K562 (cell line): ENCODE results near the gene IRF5. TPM values are rescaled to one million over a fixed set of nuclear protein-coding genes. Genes with fewer than 3 reads are reported as not detected.

Source experiments
- CBX1 ChIP-seq: sonication (generic); IDR thresholded peaks from 2 replicates; pipeline ENCODE4 v1.6.1; 2016; ENCODE audit warnings: antibody characterized with exemption, low read depth, mild to moderate bottlenecking
- CHCHD3 ChIP-seq: fragments of 250-450 bp; sonication (Bioruptor Pico); IDR thresholded peaks from 2 replicates; pipeline ENCODE4 v2.1.2; 2022; ENCODE audit warnings: mild to moderate bottlenecking
- E2F1 ChIP-seq: sonication (generic); formaldehyde crosslinking; IDR thresholded peaks from 2 replicates; pipeline ENCODE4 v1.8.1; 2023; ENCODE audit warnings: mild to moderate bottlenecking, missing genetic modification reagents, moderate library complexity
- ELF4 ChIP-seq: fragments of 450-650 bp; formaldehyde crosslinking; IDR thresholded peaks from 2 replicates; pipeline ENCODE4 v1.4.0; 2022; ENCODE audit warnings: missing genetic modification characterization
- FOS ChIP-seq: IDR thresholded peaks from 3 replicates; pipeline ENCODE4 v1.6.1; 2011; ENCODE audit not compliant: insufficient read length; ENCODE audit errors: extremely low read depth
- FOXO4 ChIP-seq: fragments of 450-650 bp; formaldehyde crosslinking; IDR thresholded peaks from 2 replicates; pipeline ENCODE4 v1.4.0; 2020; ENCODE audit warnings: mild to moderate bottlenecking, moderate library complexity
- HNRNPK ChIP-seq: fragments of 200-400 bp; formaldehyde crosslinking; IDR thresholded peaks from one replicate; pipeline ENCODE4 v1.6.1; 2018; ENCODE audit warnings: mild to moderate bottlenecking, low read depth, low read length; ENCODE audit not compliant: poor library complexity, severe bottlenecking
- HNRNPUL1 ChIP-seq: fragments of 200-400 bp; formaldehyde crosslinking; IDR thresholded peaks from 2 replicates; pipeline ENCODE4 v1.6.1; 2017; ENCODE audit warnings: low read length
- ILF3 ChIP-seq: fragments of 450-650 bp; IDR thresholded peaks from 2 replicates; pipeline ENCODE4 v1.6.1; 2018; ENCODE audit warnings: antibody characterized with exemption, mild to moderate bottlenecking, moderate library complexity, borderline replicate concordance
- SP2 ChIP-seq: IDR thresholded peaks from 2 replicates; pipeline ENCODE4 v1.6.1; 2011; ENCODE audit warnings: mild to moderate bottlenecking, low read depth, low read length, moderate library complexity; ENCODE audit not compliant: poor library complexity, severe bottlenecking; ENCODE audit errors: extremely low read depth
- ZBTB26 ChIP-seq: fragments of 450-650 bp; formaldehyde crosslinking; IDR thresholded peaks from 2 replicates; pipeline ENCODE4 v1.4.0; 2022; ENCODE audit warnings: missing genetic modification characterization
- ZNF124 ChIP-seq: sonication (generic); formaldehyde crosslinking; IDR thresholded peaks from 2 replicates; pipeline ENCODE4 v1.8.1; 2022; ENCODE audit warnings: missing genetic modification reagents
- ZNF140 ChIP-seq: fragments of 250-450 bp; sonication (Bioruptor Pico); IDR thresholded peaks from 2 replicates; pipeline ENCODE4 v1.8.0; 2021; ENCODE audit warnings: moderate library complexity, mild to moderate bottlenecking, inconsistent platforms
- ZNF79 ChIP-seq: fragments of 250-450 bp; sonication (Bioruptor Pico); IDR thresholded peaks from 2 replicates; pipeline ENCODE4 v1.4.0; 2020; ENCODE audit warnings: low read depth, mild to moderate bottlenecking, moderate library complexity
- polyA plus RNA-seq, 8 experiments: library from polyadenylated mRNA; depleted of rRNA in 4 of 8; stranded (reverse) in 5 of 8; unstranded in 3 of 8; fragments of >200 nt; fragmentation: Nextera tagmentation in 2 of 8; fragmentation: Illumina TruSeq in 1 of 8; extraction: Ambion mirVana in 2 of 8; extraction: Trizol in 1 of 8; gene quantifications; 2 replicates each; pipeline versions ENCODE4 v1.2.1 to v1.2.3, GENCODE V29; 2011 to 2014; ENCODE audit warnings: inconsistent platforms in 1 of 8, missing spikeins in 1 of 8
- total RNA-seq, 7 experiments: library from RNA; depleted of rRNA in 6 of 7; stranded (reverse); fragments of >200 nt in 6 of 7; fragmentation: Illumina TruSeq in 2 of 7; extraction: Trizol in 2 of 7; gene quantifications; 2 replicates each; pipeline versions ENCODE4 v1.2.1 to v1.2.3, GENCODE V29; 2011 to 2021; ENCODE audit warnings: low replicate concordance in 1 of 7
- TF ChIP-seq, protein P1 (sequence below): fragments of 450-650 bp; formaldehyde crosslinking; conservative IDR thresholded peaks from 2 replicates; pipeline ENCODE4 v1.4.0; 2022; ENCODE audit warnings: mild to moderate bottlenecking, missing genetic modification characterization
- TF ChIP-seq, protein P2 (sequence below): fragments of 450-650 bp; conservative IDR thresholded peaks from 2 replicates; pipeline ENCODE4 v1.6.1; 2016; ENCODE audit warnings: missing genetic modification characterization, low read depth, mild to moderate bottlenecking, missing compliant biosample characterization, moderate library complexity
- TF ChIP-seq, protein P3 (sequence below): fragments of 450-650 bp; IDR thresholded peaks from 2 replicates; pipeline ENCODE4 v1.6.1; 2016; ENCODE audit warnings: mild to moderate bottlenecking

Gene IRF5
- total and polyA plus RNA-seq, 9 of the 15 experiments (the other 6 are each of a cell fraction or from before 2014, with no cell fraction given), result 0.04 TPM; not detected in 8

- no peak for TF ChIP-seq ZNF79 (CRISPR knock-in tag)
- no peak for TF ChIP-seq ZBTB26 (CRISPR knock-in tag)
- 0 out of 2 replicates have a peak, but pooled peaks have one; percentile 14 for TF ChIP-seq CBX1
- no peak for TF ChIP-seq FOS
- TF ChIP-seq, protein P1, sequence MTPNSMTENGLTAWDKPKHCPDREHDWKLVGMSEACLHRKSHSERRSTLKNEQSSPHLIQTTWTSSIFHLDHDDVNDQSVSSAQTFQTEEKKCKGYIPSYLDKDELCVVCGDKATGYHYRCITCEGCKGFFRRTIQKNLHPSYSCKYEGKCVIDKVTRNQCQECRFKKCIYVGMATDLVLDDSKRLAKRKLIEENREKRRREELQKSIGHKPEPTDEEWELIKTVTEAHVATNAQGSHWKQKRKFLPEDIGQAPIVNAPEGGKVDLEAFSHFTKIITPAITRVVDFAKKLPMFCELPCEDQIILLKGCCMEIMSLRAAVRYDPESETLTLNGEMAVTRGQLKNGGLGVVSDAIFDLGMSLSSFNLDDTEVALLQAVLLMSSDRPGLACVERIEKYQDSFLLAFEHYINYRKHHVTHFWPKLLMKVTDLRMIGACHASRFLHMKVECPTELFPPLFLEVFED (CRISPR knock-in tag), result 0 out of 2 replicates have a peak, but pooled peaks have one; percentile 29
- no peak for TF ChIP-seq ILF3
- no peak for TF ChIP-seq FOXO4 (CRISPR knock-in tag)
- no peak for TF ChIP-seq E2F1 (CRISPR knock-in tag)
- TF ChIP-seq, protein P2, sequence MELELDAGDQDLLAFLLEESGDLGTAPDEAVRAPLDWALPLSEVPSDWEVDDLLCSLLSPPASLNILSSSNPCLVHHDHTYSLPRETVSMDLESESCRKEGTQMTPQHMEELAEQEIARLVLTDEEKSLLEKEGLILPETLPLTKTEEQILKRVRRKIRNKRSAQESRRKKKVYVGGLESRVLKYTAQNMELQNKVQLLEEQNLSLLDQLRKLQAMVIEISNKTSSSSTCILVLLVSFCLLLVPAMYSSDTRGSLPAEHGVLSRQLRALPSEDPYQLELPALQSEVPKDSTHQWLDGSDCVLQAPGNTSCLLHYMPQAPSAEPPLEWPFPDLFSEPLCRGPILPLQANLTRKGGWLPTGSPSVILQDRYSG (tag), result no peak
- TF ChIP-seq HNRNPUL1, result no peak
- no peak for TF ChIP-seq ZNF140
- TF ChIP-seq SP2, result no peak
- TF ChIP-seq HNRNPK, result no peak
- no peak for TF ChIP-seq CHCHD3 (CRISPR knock-in tag)
- TF ChIP-seq ZNF124, result no peak
- TF ChIP-seq, protein P3, sequence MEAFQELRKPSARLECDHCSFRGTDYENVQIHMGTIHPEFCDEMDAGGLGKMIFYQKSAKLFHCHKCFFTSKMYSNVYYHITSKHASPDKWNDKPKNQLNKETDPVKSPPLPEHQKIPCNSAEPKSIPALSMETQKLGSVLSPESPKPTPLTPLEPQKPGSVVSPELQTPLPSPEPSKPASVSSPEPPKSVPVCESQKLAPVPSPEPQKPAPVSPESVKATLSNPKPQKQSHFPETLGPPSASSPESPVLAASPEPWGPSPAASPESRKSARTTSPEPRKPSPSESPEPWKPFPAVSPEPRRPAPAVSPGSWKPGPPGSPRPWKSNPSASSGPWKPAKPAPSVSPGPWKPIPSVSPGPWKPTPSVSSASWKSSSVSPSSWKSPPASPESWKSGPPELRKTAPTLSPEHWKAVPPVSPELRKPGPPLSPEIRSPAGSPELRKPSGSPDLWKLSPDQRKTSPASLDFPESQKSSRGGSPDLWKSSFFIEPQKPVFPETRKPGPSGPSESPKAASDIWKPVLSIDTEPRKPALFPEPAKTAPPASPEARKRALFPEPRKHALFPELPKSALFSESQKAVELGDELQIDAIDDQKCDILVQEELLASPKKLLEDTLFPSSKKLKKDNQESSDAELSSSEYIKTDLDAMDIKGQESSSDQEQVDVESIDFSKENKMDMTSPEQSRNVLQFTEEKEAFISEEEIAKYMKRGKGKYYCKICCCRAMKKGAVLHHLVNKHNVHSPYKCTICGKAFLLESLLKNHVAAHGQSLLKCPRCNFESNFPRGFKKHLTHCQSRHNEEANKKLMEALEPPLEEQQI, result no peak
- TF ChIP-seq ELF4 (CRISPR knock-in tag), result no peak
These were observed 49.5 kb upstream of the IRF5 start (continued) for GRCh38 chr7:128888039-128888755.
